GM19463 (cell line): Measurements from ENCODE around the gene OR52H1.
A peak's percentile ranks its signal among the peaks of the same experiment; 100 is the strongest.

ENCODE experiments used
- ATAC-seq: cut with Tn5 transposase; IDR thresholded peaks from one replicate; pipeline ENCODE4 v1.9.1; 2021; ENCODE audit warnings: mild to moderate bottlenecking, moderate library complexity; ENCODE audit not compliant: unreplicated experiment

The OR52H1 gene

DNA sequence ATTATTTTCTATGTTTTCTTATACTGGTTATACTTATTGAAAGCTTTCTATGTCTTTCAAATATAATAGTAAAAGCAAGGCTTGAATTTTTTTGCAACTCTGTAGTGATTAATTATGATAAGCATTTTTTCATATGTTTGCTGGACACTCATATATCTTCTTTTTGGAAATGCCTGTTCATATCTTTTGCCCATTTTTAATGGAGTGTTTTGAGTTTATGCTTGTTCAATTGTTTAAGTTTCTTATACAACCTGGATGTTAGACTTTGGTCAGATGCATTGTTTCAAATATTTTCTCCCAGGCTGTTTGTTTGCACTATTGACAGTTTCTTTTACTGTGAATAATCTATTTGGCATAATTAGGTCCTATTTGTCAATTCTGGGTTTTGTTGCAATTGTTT lies 11.9 kb downstream of the OR52H1 start:
- no peak for ATAC-seq

DNA sequence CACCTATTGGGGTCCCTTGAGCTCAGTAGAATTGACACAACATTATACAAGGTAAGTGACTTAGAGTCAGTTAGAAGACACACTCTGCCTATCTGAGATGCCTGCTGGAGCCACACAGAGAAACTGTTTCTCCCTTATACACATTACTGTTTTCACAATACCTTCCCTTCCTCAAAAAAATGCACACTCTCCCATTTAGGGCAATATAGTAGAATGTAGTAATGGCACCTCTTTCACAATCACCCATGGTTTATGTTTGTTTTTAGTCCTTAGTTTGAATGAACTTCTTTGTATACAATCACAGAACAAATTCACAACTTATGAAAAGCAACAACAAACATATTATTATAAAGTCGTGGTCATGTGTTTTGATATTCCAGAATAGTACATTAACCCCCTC lies 14.3 kb downstream of the OR52H1 start:
- no peak for ATAC-seq

DNA sequence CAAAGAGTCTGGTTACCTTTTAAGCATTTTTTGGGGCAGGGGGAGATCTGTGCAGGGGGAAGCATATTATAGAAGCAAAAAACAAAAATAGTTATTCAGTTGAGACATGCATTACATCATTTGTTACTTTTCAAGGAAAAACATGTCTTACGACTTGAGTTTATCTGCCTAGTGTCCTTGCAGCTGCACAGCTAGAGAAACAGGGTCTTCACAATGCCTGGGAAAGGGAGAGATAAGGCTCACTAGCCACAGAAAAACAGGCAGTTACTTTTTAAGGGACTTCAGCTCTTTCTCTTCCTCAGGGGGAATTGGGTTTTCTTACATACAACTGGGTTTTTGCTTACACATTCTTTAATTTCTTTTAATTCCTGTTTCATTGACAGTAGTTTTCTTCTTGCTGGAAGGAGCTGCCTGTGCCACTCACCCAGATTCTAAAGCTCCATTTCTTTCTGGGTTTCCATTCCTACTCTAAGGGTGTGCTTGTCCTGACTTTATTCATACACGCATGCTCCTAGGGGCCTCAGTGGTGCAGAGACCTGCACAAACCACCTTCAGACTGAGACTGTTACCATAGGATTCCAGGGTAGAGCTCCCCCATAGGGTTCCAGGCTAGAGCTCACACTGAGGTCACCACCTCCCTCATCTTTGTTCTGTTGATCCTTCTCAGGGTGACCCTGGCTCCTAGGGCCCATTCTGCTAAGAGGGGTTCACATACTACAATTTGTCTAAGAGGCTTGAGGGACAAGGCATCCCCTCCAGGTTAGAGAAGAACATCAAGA lies 17.1 kb downstream of the OR52H1 start:
- no peak for ATAC-seq

DNA sequence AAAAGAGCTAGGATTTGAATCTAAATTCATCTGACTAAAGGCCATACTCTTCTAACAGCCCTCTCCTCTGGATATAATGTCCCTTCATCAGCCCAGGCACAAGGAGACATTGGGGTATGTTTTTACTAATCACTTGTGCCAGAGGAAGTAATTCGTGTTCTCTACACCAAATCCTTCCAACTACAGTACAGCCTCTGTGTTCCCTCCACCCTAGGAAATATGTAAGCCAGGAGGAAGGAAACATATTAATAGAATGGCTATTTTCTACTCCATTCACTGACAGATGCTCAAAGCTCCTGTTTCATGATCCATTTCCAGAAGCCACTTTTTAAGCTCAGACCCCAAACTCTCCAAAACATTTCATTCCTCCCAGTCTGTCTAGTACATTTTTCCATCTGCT lies 19.8 kb downstream of the OR52H1 start:
- ATAC-seq = no peak

DNA sequence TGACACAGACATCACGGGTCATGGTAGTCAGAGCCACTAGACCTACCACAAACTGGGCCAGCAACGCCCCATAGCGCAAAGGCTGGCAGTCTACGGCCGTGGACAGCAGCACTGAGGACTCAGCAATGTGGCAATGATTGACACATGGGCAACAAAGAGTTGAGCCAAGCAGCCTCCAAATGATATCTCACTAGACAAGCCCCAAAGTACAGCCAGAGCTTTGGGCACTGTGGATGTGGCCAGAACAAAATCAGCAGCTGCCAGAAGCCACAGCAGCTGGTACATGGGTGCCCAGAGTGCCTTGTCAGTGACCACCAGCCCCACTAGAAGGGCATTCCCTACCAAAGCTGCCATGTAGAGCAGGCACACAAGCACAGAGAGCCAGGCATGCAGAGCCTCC lies 20.6 kb downstream of the OR52H1 start:
- ATAC-seq = no peak

DNA sequence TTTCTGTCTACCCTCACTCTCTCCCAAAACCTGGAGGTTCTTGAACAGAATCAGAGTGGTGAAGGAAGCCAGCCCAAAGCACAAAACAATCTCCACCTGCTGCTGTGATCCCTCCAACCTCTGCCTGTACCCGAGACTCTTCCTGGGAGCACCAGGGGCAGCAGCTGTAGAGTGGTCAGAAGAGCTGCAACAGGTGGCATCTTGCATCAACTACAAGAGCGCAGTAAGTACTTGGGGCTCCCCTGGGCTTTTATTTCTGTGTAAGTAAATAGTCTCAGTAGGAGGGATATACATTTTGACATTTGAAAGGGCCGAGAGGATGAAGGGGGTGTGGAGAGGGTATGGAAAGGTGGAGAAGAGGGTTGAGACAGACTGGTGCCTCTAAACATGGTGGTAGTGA lies 23.6 kb downstream of the OR52H1 start:
- ATAC-seq = no peak

DNA sequence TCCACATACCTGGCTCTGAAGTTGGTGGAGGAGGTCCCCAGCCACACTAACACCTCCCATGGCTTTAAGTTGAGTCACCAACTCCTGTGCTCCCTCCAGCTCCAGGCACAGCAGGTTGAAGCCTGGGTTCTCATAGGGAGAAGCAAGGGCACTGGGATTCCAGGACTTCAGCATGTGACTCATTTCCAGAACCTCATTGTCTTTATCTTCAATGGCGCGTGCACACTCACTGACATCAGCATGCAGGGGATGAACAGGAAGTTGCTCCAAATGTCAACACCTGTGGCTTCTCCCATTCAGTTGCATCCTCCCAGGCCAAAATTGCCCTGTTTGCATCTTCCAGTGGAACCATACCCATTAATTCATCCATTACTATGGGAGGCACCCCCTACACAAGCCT lies 26.0 kb downstream of the OR52H1 start:
- no peak for ATAC-seq

DNA sequence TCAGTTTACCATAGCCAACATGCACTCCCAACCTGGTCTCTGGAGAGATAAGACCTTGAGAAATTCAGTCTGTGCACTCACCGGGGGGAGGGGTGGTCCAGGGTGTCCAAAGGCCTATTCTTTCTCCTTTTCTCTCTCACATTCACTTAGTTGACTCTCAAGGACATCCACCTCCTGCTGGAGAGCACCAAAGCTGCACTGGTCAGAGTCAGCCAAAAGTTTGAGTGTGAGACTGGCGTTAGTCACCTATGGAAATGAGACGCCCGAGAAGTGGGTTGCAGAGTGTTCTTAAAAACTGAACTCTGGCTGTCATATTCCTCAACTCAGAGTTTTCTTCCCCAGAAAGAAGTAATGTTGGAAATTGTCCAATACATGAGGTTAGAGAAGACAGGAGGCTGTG lies 26.8 kb downstream of the OR52H1 start:
- ATAC-seq = no peak

DNA sequence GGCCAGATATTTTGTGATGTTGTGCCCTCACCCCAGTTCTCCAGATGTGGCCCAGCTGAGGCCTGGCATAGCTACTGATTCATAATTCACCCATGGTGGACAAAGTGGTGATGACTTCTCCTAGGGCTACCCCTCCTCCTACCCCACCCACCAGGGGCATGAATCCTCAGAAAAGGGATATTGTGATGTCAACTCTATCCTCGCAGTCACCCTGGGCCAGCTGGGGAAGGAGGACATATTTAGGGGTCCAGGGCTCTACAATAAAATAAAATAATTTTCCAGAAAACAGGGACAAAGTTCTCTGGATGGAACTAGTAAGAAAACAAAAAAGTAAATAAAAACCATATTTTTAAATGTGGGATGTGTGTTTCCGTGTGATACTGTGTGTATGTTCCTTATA lies 31.7 kb downstream of the OR52H1 start, which contains the start of gene UBQLNL:
UBQLNL (minus strand) TSS at position 101 of the 400 bp plus-strand sequence. CDS start 258 bp downstream, outside the sequence.
- ATAC-seq = no peak

DNA sequence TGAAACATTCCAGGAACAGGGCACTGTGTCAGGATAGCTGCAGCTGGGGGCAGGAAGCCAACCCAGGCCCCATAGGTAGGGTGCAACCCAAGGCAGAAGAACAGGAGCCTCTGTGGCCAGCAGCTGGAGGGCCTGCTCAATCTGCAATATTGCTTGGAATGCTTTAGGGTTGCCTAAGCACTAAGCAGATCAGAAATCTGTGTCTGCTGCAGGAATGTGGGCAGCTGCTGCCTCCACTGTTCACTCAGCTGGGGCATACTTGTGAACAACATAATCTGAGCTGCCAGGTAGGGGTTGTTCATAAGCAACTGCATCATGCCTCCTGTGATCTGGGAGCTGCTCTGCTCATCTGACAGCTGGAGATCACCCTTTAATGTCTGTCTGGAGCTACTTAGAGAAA lies 33.5 kb downstream of the OR52H1 start:
- no peak for ATAC-seq

DNA sequence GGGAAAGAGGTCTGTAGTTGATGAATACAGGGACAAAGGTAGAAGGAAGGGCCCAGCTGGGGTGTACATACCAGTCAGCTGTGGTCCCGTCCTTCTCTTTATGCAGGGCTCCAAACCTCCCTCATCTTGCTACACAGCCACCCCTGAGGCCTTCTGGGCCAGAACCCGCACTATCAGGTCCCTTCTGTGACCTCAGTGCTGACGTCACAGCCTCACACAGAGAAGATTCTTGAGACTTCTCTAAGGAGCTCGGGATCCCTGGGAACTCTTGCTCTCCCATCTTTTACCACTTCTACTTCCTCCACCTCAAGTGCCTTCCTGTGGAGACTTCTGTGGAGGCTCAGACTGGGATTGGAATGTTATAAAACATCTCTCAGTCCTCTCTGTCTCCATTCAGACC lies 38.5 kb downstream of the OR52H1 start, which contains the start of gene UBQLN3:
UBQLN3 (minus strand) TSS at position 155 of the 400 bp plus-strand sequence. CDS start 399 bp downstream, outside the sequence.
- no peak for ATAC-seq

DNA sequence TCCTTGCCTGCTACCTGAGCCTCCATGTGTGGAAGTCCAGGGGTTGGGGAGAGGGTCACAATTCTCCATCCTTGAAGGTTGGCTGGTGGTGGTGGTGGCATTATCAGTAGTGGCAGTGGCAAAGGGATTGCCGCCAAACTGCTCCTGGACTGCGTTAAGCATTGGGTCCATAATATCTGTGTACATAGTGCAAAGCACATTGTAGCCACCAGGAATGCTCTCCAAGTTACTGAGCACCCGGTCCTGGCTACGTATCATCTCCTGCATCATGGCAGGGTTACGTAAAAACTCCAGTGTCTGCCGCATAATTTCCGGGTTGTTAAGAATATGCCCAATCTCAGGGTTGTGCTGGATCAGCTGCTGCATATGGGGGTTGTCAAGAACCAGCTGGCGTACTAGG lies 39.7 kb downstream of the OR52H1 start:
- ATAC-seq = no peak

DNA sequence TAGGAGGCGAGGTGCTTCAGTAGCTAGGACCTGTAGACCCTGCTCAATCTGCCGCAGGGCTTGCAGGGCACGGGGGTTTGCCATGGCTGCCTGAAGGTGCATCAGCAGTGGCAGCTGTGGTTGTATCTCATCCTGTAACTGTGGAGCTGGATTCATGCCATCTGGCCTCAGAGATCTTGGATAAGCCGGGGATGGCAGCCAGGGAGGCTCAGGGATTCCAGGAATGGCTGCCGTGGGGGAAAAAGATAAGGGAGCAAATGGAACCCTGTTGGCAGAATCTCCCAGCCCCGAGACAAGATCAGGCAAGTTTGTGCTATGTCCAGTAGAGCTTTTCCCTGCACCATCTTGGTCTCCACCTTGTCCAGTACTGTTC lies 40.4 kb downstream of the OR52H1 start:
- ATAC-seq = no peak

DNA sequence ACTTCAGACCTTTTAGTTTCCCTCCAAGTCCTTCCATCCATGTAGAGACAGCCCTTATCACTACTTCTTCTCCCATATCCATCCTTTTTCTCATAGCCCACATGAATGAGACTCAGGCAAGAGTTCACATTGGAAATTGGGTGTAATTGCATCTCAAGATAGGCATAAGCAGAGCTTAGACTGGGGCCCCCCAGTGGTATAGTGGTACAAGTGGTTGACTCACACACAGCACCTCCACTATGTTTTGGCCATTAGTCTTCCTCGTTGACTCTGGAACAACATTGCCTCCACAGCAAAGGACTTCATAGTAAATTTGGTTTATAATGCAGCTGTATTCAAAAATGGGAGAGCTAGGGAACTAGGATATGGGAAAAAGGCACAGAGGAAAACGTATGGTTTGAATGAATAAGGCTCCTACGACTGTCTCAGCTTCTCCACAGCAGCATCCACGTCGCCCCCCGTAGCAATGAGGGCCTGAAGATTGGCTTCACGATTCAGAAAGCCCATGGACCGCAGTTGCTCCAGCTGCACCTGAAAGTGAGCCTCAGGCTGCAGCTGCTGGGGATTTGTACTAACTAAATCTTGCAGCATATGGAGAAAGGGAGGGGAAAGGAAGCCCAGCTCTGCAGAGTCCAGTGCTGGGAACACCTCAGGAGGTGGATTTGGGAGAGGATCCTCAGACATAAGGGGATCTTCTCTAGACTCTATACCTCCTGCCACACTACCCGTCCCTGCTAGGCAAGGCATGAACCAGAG lies 41.0 kb downstream of the OR52H1 start:
- no peak for ATAC-seq

DNA sequence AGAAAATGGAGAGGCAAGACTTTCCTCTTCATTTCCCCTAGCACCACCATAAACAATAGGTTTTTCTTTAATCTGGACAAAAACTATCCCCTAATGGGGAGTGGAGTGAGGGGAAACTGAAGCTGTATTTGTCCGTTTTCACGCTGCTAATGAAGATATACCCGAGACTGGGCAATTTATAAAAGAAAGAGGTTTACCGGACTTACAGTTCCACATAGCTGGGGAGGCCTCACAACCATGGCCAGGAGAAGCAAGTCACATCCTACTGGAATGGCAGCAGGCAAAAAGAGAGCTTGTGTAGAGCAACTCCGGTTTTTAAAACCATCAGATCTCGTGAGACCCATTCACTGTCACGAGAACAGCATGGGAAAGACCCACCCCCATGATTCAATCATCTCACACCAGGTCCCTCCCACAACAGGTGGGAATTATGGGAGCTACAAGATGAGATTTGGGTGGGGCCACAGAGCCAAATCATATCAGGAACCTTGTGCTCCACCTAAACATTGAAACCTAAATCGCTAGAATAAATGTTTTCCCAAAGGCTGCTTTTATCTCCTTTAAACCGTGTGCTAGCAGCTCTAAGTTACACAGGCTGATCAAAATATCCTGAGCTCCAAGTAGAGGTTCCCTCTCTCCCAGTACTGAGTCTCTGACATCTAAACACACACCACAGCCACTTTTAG lies 42.8 kb downstream of the OR52H1 start:
- no peak for ATAC-seq

DNA sequence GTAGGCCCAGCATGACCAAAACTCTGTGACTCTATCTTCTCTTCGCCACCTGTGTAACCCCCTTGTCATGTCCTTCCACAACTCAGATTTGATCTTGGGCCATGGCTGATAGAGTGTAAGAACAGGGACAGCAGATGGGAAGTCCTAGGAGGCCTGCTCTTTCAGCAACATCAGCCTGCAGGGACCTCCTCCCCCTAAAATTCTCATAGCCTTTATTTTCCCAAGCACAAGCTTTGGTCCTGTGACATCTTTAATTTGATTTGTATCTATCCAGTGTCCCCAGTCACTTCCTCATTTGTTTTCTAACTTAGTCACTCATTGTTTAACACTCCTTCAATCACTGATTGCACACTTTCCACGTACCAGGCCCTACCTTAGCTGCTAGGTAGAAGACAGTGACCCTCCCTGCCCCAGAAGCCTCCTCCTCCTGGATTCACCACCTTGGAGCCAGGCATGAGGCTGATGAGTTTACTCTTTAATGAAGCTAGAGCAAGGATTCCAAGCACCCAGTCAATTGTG lies 43.9 kb downstream of the OR52H1 start:
- no peak for ATAC-seq

DNA sequence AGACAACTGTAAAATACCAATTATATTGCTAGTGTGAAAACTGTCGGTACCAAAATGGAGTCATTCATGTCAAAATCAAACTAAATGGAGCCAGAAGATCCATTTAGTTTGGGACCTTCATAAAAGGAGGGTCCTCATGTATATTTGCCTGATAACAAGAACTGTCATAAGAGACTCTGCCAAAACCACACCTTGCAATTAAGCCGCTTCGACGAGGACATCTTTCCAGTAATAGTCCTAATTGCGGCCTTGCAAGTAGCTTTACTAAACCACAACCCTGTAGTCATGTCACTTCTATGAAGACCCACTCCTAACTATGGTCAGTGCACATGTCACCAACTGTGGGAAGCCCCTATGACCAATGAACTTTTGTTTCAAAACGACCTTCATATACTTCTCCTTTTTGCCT lies 47.9 kb downstream of the OR52H1 start:
- ATAC-seq = peak; percentile 65

DNA sequence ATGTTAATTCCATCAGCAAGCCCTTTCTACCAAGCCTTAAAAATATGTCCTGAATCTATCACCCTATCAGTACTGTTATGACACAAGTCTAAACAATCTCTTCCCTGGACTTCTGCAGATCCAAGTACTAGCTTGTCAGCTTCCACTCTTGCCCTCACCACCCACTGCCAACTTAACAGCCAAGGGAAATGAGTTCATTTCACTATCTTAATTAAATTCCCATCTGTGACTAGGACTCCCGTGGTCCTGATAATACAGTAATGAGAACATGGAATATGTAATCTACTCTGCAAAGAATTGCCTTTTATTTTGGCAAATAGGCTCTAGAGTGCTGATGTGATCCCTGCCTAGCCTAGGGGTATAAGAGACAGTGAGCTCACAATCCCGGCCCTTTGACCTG lies 48.7 kb downstream of the OR52H1 start:
- no peak for ATAC-seq
